H1 (cell line): Measurements from ENCODE around the gene GALNT17.

Source experiments
- CREB1 ChIP-seq: IDR thresholded peaks from 2 replicates; pipeline ENCODE4 v1.6.1; 2012; ENCODE audit warnings: inconsistent platforms
- CTCF ChIP-seq, 3 experiments: IDR thresholded peaks; 1 replicate in 2 of 3; 2 replicates in 1 of 3; pipeline versions ENCODE4 v1.5.1 to v1.6.1; 2011; ENCODE audit warnings: low read length in 3 of 3, mild to moderate bottlenecking in 3 of 3, inconsistent platforms in 2 of 3, low read depth in 1 of 3, moderate library complexity in 1 of 3; ENCODE audit not compliant: insufficient read depth in 1 of 3; ENCODE audit errors: control extremely low read depth in 1 of 3
- GABPA ChIP-seq: IDR thresholded peaks from 2 replicates; pipeline ENCODE4 v1.6.1; 2011; ENCODE audit warnings: mild to moderate bottlenecking, low read length, moderate library complexity, borderline replicate concordance; ENCODE audit not compliant: insufficient read depth
- KDM5A ChIP-seq: fragments of 200-600 bp; IDR thresholded peaks from 2 replicates; pipeline ENCODE4 v1.7.1; 2012; ENCODE audit warnings: mild to moderate bottlenecking, low read length, inconsistent platforms, mixed read lengths
- POLR2A ChIP-seq, 2 experiments: IDR thresholded peaks; 1 replicate in 1 of 2; 2 replicates in 1 of 2; pipeline ENCODE4 v1.6.1; 2011; ENCODE audit warnings: low read depth in 2 of 2, low read length in 2 of 2, mild to moderate bottlenecking in 2 of 2; ENCODE audit errors: control extremely low read depth in 1 of 2
- POLR2AphosphoS5 ChIP-seq: IDR thresholded peaks from 2 replicates; pipeline ENCODE4 v1.6.1; 2011; ENCODE audit warnings: low read depth, low read length
- RAD21 ChIP-seq, 2 experiments: IDR thresholded peaks in 1 of 2; conservative IDR thresholded peaks in 1 of 2; 2 replicates each; pipeline ENCODE4 v1.6.1; 2011; ENCODE audit warnings: low read depth in 2 of 2, low read length in 2 of 2, improper control_type of control experiment in 1 of 2, inconsistent platforms in 1 of 2, mild to moderate bottlenecking in 1 of 2, moderate library complexity in 1 of 2
- RBBP5 ChIP-seq: IDR thresholded peaks from 2 replicates; pipeline ENCODE4 v1.7.1; 2012; ENCODE audit warnings: low read depth, mild to moderate bottlenecking, inconsistent platforms, low read length, moderate library complexity, borderline replicate concordance
- RXRA ChIP-seq: IDR thresholded peaks from 2 replicates; pipeline ENCODE4 v1.6.1; 2011; ENCODE audit warnings: low read depth, mild to moderate bottlenecking, low read length, moderate library complexity; ENCODE audit not compliant: insufficient read depth
- SRF ChIP-seq: IDR thresholded peaks from 2 replicates; pipeline ENCODE4 v1.6.1; 2011; ENCODE audit warnings: mild to moderate bottlenecking, low read depth, low read length, moderate library complexity
- SUZ12 ChIP-seq: fragments of 200-600 bp; sonication (generic); IDR thresholded peaks from 2 replicates; pipeline ENCODE4 v1.6.1; 2012; ENCODE audit warnings: mild to moderate bottlenecking, inconsistent platforms, low read length, moderate library complexity, mixed read lengths
- TAF1 ChIP-seq: IDR thresholded peaks from 2 replicates; pipeline ENCODE4 v1.6.1; 2011; ENCODE audit warnings: mild to moderate bottlenecking, low read depth, low read length
- USF2 ChIP-seq: IDR thresholded peaks from 2 replicates; pipeline ENCODE4 v1.6.1; 2011; ENCODE audit warnings: low read length, improper control_type of control experiment
- ZNF274 ChIP-seq: IDR thresholded peaks from 2 replicates; pipeline ENCODE4 v1.7.0; 2012; ENCODE audit warnings: low read length, borderline replicate concordance; ENCODE audit errors: extremely low read depth

GRCh38 chr7:71595176-71595575 lies 463.2 kb downstream of the GALNT17 start:
- no peak for TF ChIP-seq RBBP5
- no peak for TF ChIP-seq CTCF (IDR thresholded peaks at IDR 0.05; ENCODE audit: control extremely low read depth in 1 of 3, insufficient read depth in 1 of 3, low read depth in 1 of 3, low read length in 3 of 3)
- TF ChIP-seq SUZ12: no peak
- TF ChIP-seq SRF: no peak
- no peak for TF ChIP-seq KDM5A
- TF ChIP-seq GABPA: no peak
- TF ChIP-seq POLR2A (IDR thresholded peaks at IDR 0.05; ENCODE audit: control extremely low read depth in 1 of 2, low read depth in 2 of 2, low read length in 2 of 2): no peak
- TF ChIP-seq RAD21 (IDR thresholded peaks at IDR 0.05 in 1 of 2, conservative IDR thresholded peaks at IDR 0.05 in 1 of 2; ENCODE audit: low read depth in 2 of 2, low read length in 2 of 2): no peak
- TF ChIP-seq CREB1: no peak
- no peak for TF ChIP-seq ZNF274
- TF ChIP-seq POLR2AphosphoS5: no peak
- TF ChIP-seq USF2: no peak
- TF ChIP-seq TAF1: no peak
- no peak for TF ChIP-seq RXRA
